ENCODE results near the gene FAM234A. TPM values are rescaled to one million over a fixed set of nuclear protein-coding genes. Genes with fewer than 3 reads are reported as not detected.

Gene FAM234A
- polyA plus RNA-seq, 3 donors: 64.6 to 77.8 (median 64.6) TPM

GRCh38 chr16:280552-280951 is 45.9 kb downstream of the FAM234A start, which contains the start of gene ARHGDIG:
Gene ARHGDIG, plus strand, starts transcription at chr16:280591. Its CDS starts 90 bp downstream, at chr16:280681.
- DNase-seq (ENCODE audit: low read depth in 3 of 3, low spot score in 2 of 3): no peak

GRCh38 chr16:280991-281659 is 46.5 kb downstream of the FAM234A start:
- DNase-seq (ENCODE audit: low read depth in 3 of 3, low spot score in 2 of 3): no peak

GRCh38 chr16:281660-282255 is 47.1 kb downstream of the FAM234A start:
- DNase-seq (ENCODE audit: low read depth in 3 of 3, low spot score in 2 of 3): no peak

GRCh38 chr16:282491-282890 is 47.9 kb downstream of the FAM234A start:
- DNase-seq (ENCODE audit: low read depth in 3 of 3, low spot score in 2 of 3): no peak

GRCh38 chr16:283033-283805 is 48.6 kb downstream of the FAM234A start, which contains the start of gene PDIA2:
Gene PDIA2, plus strand, starts transcription at chr16:283164. Its CDS starts 6 bp downstream, at chr16:283170.
- DNase-seq (ENCODE audit: low read depth in 3 of 3, low spot score in 2 of 3): no peak

- DNase-seq (ENCODE audit: low read depth in 3 of 3, low spot score in 2 of 3): no peak
Measured at GRCh38 chr16:284204-285120, 49.8 kb downstream of the FAM234A start.

GRCh38 chr16:285146-286055 is 50.8 kb downstream of the FAM234A start:
- DNase-seq (ENCODE audit: low read depth in 3 of 3, low spot score in 2 of 3): no peak

- no peak for DNase-seq (ENCODE audit: low read depth in 3 of 3, low spot score in 2 of 3)
Measured at GRCh38 chr16:286491-287297, 52.1 kb downstream of the FAM234A start.

- DNase-seq (ENCODE audit: low read depth in 3 of 3, low spot score in 2 of 3): no peak
Measured at GRCh38 chr16:287298-287811, 52.7 kb downstream of the FAM234A start.

GRCh38 chr16:287981-288920 is 53.6 kb downstream of the FAM234A start:
- no peak for DNase-seq (ENCODE audit: low read depth in 3 of 3, low spot score in 2 of 3)

GRCh38 chr16:289395-289997 is 54.9 kb downstream of the FAM234A start:
- no peak for DNase-seq (ENCODE audit: low read depth in 3 of 3, low spot score in 2 of 3)

- DNase-seq (ENCODE audit: low read depth in 3 of 3, low spot score in 2 of 3): no peak
Measured at GRCh38 chr16:290015-290680, 55.5 kb downstream of the FAM234A start.

GRCh38 chr16:290681-291405 is 56.2 kb downstream of the FAM234A start:
- DNase-seq (ENCODE audit: low read depth in 3 of 3, low spot score in 2 of 3): no peak

- DNase-seq (ENCODE audit: low read depth in 3 of 3, low spot score in 2 of 3): no peak
Measured at GRCh38 chr16:291539-291938, 56.9 kb downstream of the FAM234A start.

- no peak for DNase-seq (ENCODE audit: low read depth in 3 of 3, low spot score in 2 of 3)
Measured at GRCh38 chr16:293043-293775, 58.6 kb downstream of the FAM234A start.
